Fibroblast of the aortic adventitia (primary cell): Measurements from ENCODE around the gene HTRA3. TPM values are rescaled to one million over a fixed set of nuclear protein-coding genes. Genes with fewer than 3 reads are reported as not detected.
"Not testable (repeated sequence)": the region's sequence is repeated elsewhere in the genome, so short reads cannot be mapped to it uniquely, and the experiment has no call there.

Experiments used
- DNase-seq: peaks from one replicate; pipeline ENCODE4 v3.0.0-alpha.2; 2010; ENCODE audit warnings: low read depth
- H3K4me3 ChIP-seq: 2 replicates; pipeline ENCODE4 v1.5.1; 2011; ENCODE audit warnings: low read depth, mild to moderate bottlenecking, control low read depth, low read length, moderate library complexity
- total RNA-seq: library from RNA; depleted of rRNA; stranded (reverse); fragments of >200 nt; gene quantifications from 2 replicates; pipeline ENCODE4 v1.2.3, GENCODE V29; 2012; ENCODE audit warnings: low replicate concordance
- TF ChIP-seq, protein P1 (sequence below): IDR thresholded peaks from 2 replicates; pipeline ENCODE4 v1.5.1; 2011; ENCODE audit warnings: mild to moderate bottlenecking, low read length, control low read depth, inconsistent platforms; ENCODE audit not compliant: insufficient read depth

HTRA3 gene
- total RNA-seq, 1 donor, result 7.6 TPM

DNA sequence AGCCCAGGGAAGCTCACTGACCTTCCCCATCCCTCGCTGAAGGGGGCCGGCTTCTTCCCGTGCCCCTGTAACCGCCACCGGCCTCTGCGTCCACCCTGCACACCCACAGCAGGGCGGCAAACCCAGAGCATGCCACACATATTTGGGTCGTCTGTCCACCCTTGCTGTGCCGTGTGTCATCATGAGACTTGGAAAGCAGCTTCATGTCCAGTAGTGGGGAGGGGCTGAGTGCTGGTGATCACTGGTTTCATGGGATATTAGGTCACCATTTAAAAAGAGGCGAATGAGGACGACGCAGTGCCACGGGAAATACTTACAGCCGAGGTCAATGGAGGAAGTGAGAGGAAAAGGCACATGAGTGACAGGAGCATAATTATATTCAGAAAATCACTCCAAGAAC is 74.8 kb downstream of the HTRA3 start:
- H3K4me3 ChIP-seq, result no peak overlapping the region
- TF ChIP-seq, protein P1, sequence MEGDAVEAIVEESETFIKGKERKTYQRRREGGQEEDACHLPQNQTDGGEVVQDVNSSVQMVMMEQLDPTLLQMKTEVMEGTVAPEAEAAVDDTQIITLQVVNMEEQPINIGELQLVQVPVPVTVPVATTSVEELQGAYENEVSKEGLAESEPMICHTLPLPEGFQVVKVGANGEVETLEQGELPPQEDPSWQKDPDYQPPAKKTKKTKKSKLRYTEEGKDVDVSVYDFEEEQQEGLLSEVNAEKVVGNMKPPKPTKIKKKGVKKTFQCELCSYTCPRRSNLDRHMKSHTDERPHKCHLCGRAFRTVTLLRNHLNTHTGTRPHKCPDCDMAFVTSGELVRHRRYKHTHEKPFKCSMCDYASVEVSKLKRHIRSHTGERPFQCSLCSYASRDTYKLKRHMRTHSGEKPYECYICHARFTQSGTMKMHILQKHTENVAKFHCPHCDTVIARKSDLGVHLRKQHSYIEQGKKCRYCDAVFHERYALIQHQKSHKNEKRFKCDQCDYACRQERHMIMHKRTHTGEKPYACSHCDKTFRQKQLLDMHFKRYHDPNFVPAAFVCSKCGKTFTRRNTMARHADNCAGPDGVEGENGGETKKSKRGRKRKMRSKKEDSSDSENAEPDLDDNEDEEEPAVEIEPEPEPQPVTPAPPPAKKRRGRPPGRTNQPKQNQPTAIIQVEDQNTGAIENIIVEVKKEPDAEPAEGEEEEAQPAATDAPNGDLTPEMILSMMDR, result no peak
- no peak for DNase-seq

DNA sequence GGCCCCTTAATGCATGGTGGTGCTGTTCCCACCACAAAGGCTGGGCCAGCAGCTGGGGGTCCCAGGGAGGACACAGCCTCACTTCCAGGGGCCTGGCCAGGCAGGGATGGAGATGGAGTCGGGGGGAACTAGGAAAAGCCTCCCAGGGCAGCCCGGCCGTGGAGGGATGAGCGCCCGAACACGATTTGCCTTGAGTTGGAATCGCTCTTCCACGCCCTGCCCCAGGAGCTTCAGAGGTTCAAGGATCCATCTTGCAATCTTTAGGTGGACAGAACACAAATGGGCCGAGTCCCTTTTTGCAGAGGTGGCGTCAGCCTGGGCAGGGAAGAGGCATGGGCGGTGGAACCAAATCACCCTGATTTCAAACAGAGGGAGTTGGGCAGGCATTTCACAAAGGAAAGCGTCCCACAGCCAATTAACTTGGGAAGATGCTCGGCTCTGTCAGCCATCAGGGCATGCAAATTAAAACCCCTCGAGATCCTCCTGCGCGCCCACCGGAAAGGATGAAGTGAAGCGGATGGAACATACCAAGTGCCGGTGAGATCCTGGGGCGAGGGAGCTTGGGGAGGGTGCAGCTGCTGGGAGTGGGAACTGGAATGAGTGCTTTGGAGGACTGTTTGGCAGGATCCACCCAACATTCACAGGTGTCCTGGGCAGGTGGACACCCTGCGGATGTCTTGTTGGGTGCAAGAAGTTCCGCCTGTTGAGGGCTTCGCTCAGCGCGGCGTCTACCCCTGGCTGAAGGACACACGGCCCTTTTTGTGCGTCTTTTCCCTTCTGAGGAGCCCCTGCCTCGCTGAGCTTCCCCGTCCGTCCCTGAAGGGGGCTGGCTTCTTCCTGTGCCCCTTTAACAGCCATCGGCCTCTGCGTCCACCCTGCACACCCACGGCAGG is 75.7 kb downstream of the HTRA3 start:
- no peak overlapping the region for H3K4me3 ChIP-seq
- DNase-seq, result no peak
- TF ChIP-seq, protein P1, result no peak

DNA sequence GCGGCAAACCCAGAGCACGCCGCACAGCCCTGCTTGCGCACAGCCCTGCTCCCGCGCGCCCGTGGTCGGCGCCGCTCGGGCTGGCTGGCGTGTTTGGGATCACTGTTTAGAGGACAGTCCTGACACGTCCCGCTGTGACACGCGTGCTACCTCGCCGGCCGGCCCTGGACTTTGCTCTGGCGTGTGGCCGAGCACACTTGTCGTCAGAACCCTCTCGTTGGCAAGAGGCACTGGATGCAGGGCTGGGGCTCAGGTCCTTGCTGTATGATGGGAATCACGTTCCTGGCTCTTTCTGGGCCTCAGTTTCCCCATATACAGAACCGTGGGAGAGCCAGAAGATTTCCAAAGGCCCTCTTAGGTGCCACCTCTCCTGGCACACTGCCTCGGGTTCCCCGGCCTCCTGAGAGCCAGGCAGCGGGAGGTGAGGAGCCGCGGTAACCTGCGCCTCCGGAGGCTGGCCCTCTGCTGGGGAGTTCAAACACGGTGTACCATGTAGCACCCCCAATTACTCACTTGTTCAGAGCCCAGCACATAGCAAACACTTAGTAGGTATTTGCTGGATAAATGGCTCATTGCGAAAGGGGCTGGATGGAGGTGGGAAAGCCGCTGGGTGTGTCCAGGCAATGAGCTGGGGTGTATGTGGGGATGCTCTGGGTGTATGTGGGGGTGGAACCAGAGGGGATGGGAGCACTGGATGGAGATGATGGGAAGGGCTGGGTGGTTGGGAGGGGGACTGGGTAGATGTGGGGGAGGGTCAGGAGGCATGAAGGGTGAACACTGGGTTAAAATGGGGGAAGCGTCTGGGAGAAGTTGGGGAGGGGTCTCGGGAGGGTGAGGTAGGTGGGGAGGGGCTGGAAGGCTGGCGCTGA is 76.6 kb downstream of the HTRA3 start:
- DNase-seq, result no peak
- no peak overlapping the region for H3K4me3 ChIP-seq
- TF ChIP-seq, protein P1, result no peak

DNA sequence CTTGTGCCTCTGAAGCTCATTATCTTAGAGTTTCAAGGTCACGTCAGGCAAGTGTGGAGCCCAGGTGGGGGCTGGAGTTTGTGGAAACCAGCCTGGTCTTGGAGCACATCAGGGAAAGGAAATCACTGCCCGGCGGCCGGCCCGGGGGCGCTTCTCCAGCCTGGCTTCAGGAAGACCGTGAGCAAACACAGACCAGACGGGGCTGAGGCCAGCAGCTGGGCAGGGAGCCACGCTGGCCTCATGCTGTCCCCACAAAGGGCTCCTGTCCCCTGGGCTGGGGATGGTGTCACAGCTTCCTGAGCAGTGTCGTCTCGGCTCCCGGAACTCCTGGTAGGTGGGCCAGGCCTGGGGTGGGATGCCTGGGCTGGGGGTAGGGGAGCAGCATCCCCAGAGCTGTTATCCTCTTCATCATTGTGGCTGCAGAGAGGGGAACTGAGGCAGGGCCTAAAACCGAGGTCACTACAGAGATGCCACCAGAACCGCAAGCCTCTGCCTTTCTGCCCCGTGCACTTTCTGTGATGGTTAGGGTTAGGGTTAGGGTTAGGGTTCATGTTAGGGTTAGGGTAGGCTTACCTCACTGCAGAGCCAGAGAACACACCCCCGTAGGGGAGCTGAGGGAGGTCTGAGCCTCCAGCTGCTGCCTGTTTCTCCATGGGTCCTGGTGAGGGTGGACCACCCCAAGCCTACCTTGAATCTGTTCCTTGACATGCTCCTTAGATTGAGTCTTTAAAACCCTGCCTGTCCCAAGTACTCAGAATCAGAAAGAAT is 77.5 kb downstream of the HTRA3 start:
- DNase-seq, result no peak
- H3K4me3 ChIP-seq, result no peak overlapping the region
- TF ChIP-seq, protein P1, result no peak

DNA sequence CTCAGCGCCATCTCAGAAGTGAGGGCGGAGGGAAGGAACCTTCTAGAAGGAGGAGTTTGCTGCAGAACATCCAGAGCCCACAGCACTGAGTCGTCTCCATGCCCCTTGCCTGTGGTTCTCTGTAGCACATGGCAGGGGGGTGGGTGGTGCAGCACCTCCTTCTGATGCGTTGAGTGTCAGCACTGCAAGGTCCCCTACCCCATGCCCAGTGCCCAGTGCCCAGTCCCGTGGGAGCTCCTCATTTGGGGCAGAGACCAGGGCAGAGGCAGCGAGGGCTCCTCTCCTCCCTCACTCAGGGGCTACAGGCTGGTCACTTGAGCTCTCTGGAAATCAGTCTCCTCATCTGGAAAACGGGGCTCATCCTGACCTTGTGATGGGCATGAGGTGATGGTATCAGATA is 78.1 kb downstream of the HTRA3 start:
- TF ChIP-seq, protein P1, result no peak
- H3K4me3 ChIP-seq, result no peak overlapping the region
- DNase-seq, result no peak

DNA sequence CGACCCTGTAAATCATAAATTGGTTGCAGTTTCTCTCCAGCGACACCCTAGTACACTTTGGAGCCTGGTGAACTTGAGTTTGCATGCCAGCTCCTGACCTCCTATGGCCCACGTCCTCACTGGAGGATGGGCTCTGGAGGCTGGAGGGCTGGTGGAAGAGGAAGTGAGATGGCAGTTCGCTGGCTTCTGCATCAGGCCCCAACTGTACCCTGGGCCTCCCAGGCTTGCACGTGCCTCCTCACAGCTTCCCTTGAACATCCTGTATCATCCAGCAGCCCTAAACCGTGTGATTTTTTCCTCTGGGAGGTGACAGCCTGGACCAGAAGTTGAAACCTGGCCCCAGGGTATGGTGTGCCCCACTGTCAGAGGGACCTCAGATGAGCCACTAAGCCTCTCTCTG is 78.5 kb downstream of the HTRA3 start:
- TF ChIP-seq, protein P1, result no peak
- DNase-seq, result no peak
- H3K4me3 ChIP-seq, result no peak overlapping the region

DNA sequence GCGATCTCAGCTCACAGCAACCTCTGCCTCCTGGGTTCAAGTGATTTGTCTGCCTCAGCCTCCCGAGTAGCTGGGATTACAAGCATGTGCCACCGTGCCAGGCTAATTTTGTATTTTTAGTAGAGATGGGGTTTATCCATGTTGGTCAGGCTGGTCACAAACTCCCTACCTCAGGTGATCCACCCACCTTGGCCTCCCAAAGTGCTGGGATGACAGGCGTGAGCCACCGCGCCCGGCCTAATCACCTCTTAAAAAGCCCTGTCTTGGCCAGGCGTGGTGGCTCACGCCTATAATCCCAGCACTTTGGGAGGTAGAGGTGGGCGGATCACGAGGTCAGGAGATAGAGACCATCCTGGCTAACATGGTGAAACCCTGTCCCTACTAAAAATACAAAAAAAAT is 79.7 kb downstream of the HTRA3 start:
- DNase-seq, H3K4me3 ChIP-seq: not testable (repeated sequence)
